ENCODE measurements around the gene SGPP1.
A peak's percentile ranks its signal among the peaks of the same experiment; 100 is the strongest.
"Not testable (repeated sequence)": the region's sequence is repeated elsewhere in the genome, so short reads cannot be mapped to it uniquely, and the experiment has no call there.

SGPP1 gene

DNA sequence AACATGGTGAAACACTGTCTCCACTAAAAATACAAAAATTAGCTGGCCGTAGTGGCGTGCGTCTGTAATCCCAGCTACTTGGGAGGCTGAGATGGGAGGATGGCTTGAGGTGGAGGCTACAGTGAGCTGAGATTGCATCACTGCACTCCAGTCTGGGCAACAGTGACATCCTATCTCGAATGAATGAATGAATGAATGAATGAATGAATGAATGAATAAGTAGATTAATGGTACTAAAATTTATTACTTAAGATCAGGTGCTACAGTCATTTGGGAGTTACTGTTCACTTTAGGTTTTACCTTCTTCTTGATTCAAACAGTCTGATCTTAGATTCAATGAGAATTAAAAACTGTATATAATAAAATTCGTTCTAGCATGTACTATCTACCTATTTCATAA lies 54.6 kb downstream of the SGPP1 start:
- H3K27me3 Mint-ChIP-seq: no peaks in the 10 kb centered on the region
- H3K36me3 Mint-ChIP-seq: peaks cover 9% of the 10 kb centered on the region in 2 donors
- no peaks in the 10 kb centered on the region for H3K9me3 Mint-ChIP-seq
- no peak overlapping the region for H3K4me3 Mint-ChIP-seq
- no peak for ATAC-seq (replicated peaks)
- no peak for DNase-seq
- no peak overlapping the region for H3K27ac Mint-ChIP-seq
- H3K4me1 Mint-ChIP-seq: no peaks in the 10 kb centered on the region

GRCh38 chr14:63672417-63673180 lies 55.3 kb downstream of the SGPP1 start:
- H3K9me3 Mint-ChIP-seq: no peaks in the 10 kb centered on the region
- no peaks in the 10 kb centered on the region for H3K27me3 Mint-ChIP-seq
- no peak overlapping the region for H3K4me3 Mint-ChIP-seq
- no peak overlapping the region for H3K27ac Mint-ChIP-seq
- no peak for DNase-seq
- no peaks in the 10 kb centered on the region for H3K4me1 Mint-ChIP-seq
- peaks cover 9% of the 10 kb centered on the region in 2 donors for H3K36me3 Mint-ChIP-seq
- ATAC-seq (replicated peaks): no peak

DNA sequence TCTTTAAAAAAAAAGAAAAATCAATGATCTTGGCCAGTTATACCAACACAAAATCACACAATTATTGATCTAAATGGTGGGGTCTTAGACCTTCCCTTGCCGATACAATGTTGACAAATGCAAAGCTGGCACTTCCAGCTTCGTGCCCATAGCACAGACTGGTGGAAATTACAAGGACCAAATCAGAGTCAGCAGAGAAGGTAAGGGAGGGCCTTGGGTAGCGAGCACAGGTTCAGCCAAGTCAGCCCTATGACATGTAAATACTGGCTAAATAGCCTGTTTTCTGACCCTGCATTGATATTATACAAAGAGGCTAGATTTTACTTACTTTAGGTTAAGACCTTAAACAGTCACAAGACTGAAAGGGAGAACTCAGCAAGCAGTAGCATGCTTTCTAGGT lies 55.9 kb downstream of the SGPP1 start:
- Mint-ChIP-seq H3K27ac (no peak overlapping the region), H3K9me3 (no peaks in the 10 kb centered on the region), H3K27me3 (no peaks in the 10 kb centered on the region), H3K4me1 (no peaks in the 10 kb centered on the region), H3K4me3 (no peak overlapping the region), H3K36me3 (peaks cover 6 to 9% of the 10 kb centered on the region in 2 donors)
- ATAC-seq (replicated peaks) (no peak), DNase-seq (no peak)

GRCh38 chr14:63670692-63671091 lies 57.2 kb downstream of the SGPP1 start:
- no peak overlapping the region for H3K27ac Mint-ChIP-seq
- ATAC-seq (replicated peaks) (no peak), DNase-seq (no peak)
- H3K9me3 Mint-ChIP-seq: no peaks in the 10 kb centered on the region
- no peak overlapping the region for H3K4me3 Mint-ChIP-seq
- no peaks in the 10 kb centered on the region for H3K27me3 Mint-ChIP-seq
- peaks cover 0 to 4% of the 10 kb centered on the region in 2 donors for H3K36me3 Mint-ChIP-seq
- no peaks in the 10 kb centered on the region for H3K4me1 Mint-ChIP-seq

DNA sequence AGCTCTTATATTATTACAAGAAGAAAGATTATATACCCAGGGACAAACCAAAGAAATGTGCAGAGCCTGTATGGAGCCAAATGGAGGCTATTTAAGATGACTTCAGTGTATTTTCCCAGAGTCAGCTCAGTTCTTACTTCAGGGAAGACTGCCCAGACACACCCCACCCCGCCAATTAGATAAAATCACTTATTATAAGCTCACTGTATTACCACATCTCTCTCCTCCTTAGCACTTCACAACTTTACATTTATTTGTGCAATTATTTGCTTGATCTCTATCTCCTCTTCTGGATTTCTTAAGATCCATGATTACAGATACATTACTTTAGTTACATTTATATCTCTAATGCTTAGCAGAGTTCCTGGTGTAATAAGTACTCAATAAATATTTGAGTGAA lies 61.5 kb downstream of the SGPP1 start:
- Mint-ChIP-seq H3K36me3 (peaks cover 0 to 4% of the 10 kb centered on the region in 2 donors), H3K27ac (no peak overlapping the region), H3K27me3 (no peaks in the 10 kb centered on the region), H3K4me1 (no peaks in the 10 kb centered on the region), H3K4me3 (no peak overlapping the region), H3K9me3 (no peaks in the 10 kb centered on the region)
- ATAC-seq (replicated peaks): no peak
- DNase-seq: no peak

GRCh38 chr14:63663428-63664341 lies 64.2 kb downstream of the SGPP1 start:
- H3K27ac Mint-ChIP-seq: no peak overlapping the region
- H3K9me3 Mint-ChIP-seq: no peaks in the 10 kb centered on the region
- H3K27me3 Mint-ChIP-seq: no peaks in the 10 kb centered on the region
- peaks cover 0 to 2% of the 10 kb centered on the region in 2 donors for H3K4me1 Mint-ChIP-seq
- ATAC-seq (replicated peaks): peak in 1 of 2 donors; percentile 20
- no peak overlapping the region for H3K4me3 Mint-ChIP-seq
- DNase-seq: no peak
- peaks cover 2 to 11% of the 10 kb centered on the region in 2 donors for H3K36me3 Mint-ChIP-seq

- Mint-ChIP-seq H3K27me3 (no peaks in the 10 kb centered on the region), H3K9me3 (no peaks in the 10 kb centered on the region), H3K27ac (no peak overlapping the region), H3K4me1 (peaks cover 0 to 2% of the 10 kb centered on the region in 2 donors), H3K4me3 (no peak overlapping the region), H3K36me3 (peaks cover 3 to 11% of the 10 kb centered on the region in 2 donors)
- ATAC-seq (replicated peaks) (no peak), DNase-seq (no peak)
Observed at GRCh38 chr14:63662776-63663175, 65.1 kb downstream of the SGPP1 start.

DNA sequence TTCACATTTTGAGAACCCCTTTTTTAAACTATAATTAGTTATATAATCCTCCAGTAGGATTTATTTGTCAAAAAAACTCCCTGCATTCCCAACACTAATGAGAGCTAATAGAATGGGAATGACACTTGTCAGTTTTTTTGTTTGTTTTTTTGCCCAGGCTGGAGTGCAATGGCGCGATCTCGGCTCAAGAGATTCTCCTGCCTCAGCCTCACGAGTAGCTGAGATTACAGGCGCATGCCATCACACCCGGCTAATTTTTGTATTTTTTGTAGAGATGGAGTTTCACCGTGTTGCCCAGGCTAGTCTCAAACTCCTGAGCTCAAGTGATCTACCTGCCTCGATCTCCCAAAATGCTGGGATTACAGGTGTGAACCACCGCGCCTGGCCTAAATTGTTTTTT lies 66.0 kb downstream of the SGPP1 start:
- not testable (repeated sequence) for H3K27me3 Mint-ChIP-seq; ATAC-seq (replicated peaks); DNase-seq; H3K4me3 Mint-ChIP-seq; H3K9me3 Mint-ChIP-seq; H3K4me1 Mint-ChIP-seq; H3K27ac Mint-ChIP-seq
- H3K36me3 Mint-ChIP-seq: peaks cover 4 to 16% of the 10 kb centered on the region in 2 donors

DNA sequence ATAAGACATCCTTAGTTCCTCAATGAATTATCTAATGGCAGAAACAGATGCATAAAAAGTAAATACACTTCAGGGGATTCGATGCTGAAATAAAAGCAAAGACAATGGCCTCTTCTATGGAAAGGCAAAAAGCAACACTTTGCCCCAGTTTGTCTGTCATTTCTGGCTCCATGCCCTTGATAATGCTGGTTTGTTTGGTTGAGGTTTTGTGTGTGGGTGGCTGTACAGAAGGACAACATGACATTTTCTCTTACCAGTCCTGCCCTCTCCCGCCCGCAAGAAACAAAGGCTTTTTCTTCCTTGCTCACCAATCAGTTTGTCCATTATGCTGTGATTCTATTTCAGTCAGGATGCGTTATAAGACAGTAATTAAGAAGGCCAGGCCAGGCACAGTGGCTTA lies 68.1 kb downstream of the SGPP1 start:
- Mint-ChIP-seq H3K4me3 (no peak overlapping the region), H3K4me1 (peaks cover 8% of the 10 kb centered on the region in 2 donors), H3K36me3 (peaks cover 6 to 17% of the 10 kb centered on the region in 2 donors), H3K27me3 (no peaks in the 10 kb centered on the region), H3K9me3 (no peaks in the 10 kb centered on the region), H3K27ac (no peak overlapping the region)
- ATAC-seq (replicated peaks) (no peak), DNase-seq (no peak)

DNA sequence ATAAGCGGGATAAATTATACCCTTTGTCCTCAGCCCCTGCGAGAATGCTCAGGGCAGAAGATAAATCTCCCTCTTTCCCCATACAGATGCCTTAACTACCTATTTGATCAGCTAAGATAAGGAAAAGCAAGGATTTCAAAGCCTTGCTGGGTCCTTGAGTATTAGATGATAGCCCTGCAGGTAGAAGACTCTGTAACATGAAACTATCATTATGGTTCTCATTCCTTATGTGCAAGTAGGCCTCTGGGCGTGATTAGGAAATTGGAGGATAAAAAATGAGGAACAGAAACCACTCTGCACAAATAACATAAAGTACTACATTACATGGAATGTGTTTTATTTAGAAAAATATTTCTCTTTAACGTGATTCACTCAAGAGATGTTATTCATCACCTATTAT lies 71.7 kb downstream of the SGPP1 start:
- peaks cover 6 to 18% of the 10 kb centered on the region in 2 donors for H3K36me3 Mint-ChIP-seq
- H3K4me1 Mint-ChIP-seq: peaks cover 8% of the 10 kb centered on the region in 2 donors
- no peak for ATAC-seq (replicated peaks)
- no peaks in the 10 kb centered on the region for H3K9me3 Mint-ChIP-seq
- DNase-seq: no peak
- no peak overlapping the region for H3K4me3 Mint-ChIP-seq
- H3K27me3 Mint-ChIP-seq: no peaks in the 10 kb centered on the region
- H3K27ac Mint-ChIP-seq: no peak overlapping the region

DNA sequence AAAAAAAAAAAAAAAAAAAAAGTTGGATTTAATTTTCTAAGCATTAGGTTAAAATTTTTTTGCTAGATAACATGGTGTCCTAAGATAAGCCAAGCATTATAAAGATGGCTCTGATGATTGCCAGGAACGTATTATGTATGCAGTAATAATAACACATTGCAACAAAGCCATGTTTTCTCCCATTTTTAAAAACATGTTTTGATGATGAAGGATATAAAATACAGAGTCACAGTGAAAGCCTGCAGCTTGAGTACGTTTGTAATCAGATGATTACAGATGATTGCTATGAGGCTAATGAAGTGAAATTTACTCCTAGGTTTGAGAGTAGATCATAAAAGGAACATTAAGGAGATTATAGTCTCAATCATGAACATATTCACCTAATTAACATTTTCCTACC lies 72.9 kb downstream of the SGPP1 start:
- Mint-ChIP-seq H3K9me3 (no peaks in the 10 kb centered on the region), H3K4me3 (no peak overlapping the region), H3K36me3 (peaks cover 6 to 18% of the 10 kb centered on the region in 2 donors), H3K27ac (no peak overlapping the region), H3K27me3 (no peaks in the 10 kb centered on the region), H3K4me1 (peaks cover 8% of the 10 kb centered on the region in 2 donors)
- ATAC-seq (replicated peaks) (no peak), DNase-seq (no peak)

- no peak for ATAC-seq (replicated peaks)
- Mint-ChIP-seq H3K4me1 (peaks cover 8% of the 10 kb centered on the region in 2 donors), H3K9me3 (no peaks in the 10 kb centered on the region), H3K27ac (no peak overlapping the region), H3K36me3 (peaks cover 4 to 12% of the 10 kb centered on the region in 2 donors), H3K4me3 (no peak overlapping the region), H3K27me3 (no peaks in the 10 kb centered on the region)
- no peak for DNase-seq
Observed at GRCh38 chr14:63654346-63654745, 73.5 kb downstream of the SGPP1 start.

- no peak for ATAC-seq (replicated peaks)
- no peaks in the 10 kb centered on the region for H3K9me3 Mint-ChIP-seq
- H3K36me3 Mint-ChIP-seq: peaks cover 5 to 16% of the 10 kb centered on the region in 2 donors
- peaks cover 10 to 16% of the 10 kb centered on the region in 2 donors for H3K4me1 Mint-ChIP-seq
- no peak overlapping the region for H3K4me3 Mint-ChIP-seq
- H3K27me3 Mint-ChIP-seq: no peaks in the 10 kb centered on the region
- DNase-seq: no peak
- no peak overlapping the region for H3K27ac Mint-ChIP-seq
Observed at GRCh38 chr14:63652406-63652805, 75.5 kb downstream of the SGPP1 start.

DNA sequence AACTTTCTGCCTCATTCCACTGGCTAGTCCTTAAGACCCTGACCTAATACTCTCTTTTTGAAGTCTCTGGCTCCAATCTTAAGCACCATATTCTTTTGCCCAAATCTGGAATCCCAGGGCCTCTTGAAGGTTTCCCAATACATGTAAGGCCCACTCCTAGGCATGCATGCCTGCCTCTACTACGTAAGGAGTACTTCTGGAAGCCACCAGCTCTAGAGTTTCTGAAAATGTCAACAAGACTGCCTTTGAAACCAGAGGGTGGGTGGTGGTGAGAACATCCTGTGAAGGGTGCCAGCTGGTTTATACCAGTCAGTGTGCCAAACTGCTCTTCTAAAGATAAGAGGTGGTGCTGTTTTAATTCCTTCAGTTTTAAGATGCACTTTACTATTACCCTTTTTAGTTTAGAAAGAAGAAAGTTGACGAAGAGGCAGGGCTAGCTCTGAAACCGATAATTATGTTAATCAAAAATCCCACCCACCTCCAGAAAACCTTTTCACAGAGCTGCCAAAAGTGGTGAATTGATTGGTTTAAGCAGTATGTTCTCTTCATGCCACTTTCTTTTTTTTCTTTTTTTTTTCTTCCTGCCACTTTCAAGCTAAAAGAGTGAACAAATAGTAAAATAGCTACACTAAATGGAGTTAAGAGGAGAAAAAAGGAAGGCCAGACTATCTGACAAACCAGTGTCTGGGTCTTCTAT lies 77.5 kb downstream of the SGPP1 start:
- Mint-ChIP-seq H3K4me1 (peaks cover 4 to 10% of the 10 kb centered on the region in 2 donors), H3K27ac (no peak overlapping the region), H3K9me3 (no peaks in the 10 kb centered on the region), H3K4me3 (no peak overlapping the region), H3K27me3 (no peaks in the 10 kb centered on the region), H3K36me3 (peaks cover 3 to 8% of the 10 kb centered on the region in 2 donors)
- DNase-seq: no peak
- peak in 1 of 2 donors; percentile 16 for ATAC-seq (replicated peaks)

Data from stimulated activated naive B cell treated with anti-CD40 and anti-IgM and Interleukin-4, amounts not matched to agents 10 μg/mL and 1 μg/mL and 100 μg/mL, for 72 hours (primary cell).